Mesendoderm (in vitro differentiated cells): ENCODE data around the gene QSOX2.

Experiments used
- DNase-seq: peaks from one replicate; pipeline ENCODE4 v3.0.0; 2013
- H2AK5ac ChIP-seq: 2 replicates; pipeline ENCODE4 v1.6.1; 2013; ENCODE audit warnings: low read length, inconsistent platforms
- H2BK120ac ChIP-seq: 2 replicates; pipeline ENCODE4 v1.6.1; 2013; ENCODE audit warnings: low read depth, mild to moderate bottlenecking, low read length, moderate library complexity, mixed read lengths
- H2BK15ac ChIP-seq: replicated peaks from 2 replicates; pipeline ENCODE4 v1.6.1; 2013; ENCODE audit warnings: low read depth, mild to moderate bottlenecking, moderate library complexity
- H2BK5ac ChIP-seq: 2 replicates; pipeline ENCODE4 v1.6.1; 2013; ENCODE audit warnings: low read length, inconsistent platforms
- H3K18ac ChIP-seq: 2 replicates; pipeline ENCODE4 v1.6.1; 2013; ENCODE audit warnings: mild to moderate bottlenecking, low read length, mixed read lengths
- H3K23ac ChIP-seq: one replicate; pipeline ENCODE4 v1.6.1; 2013; ENCODE audit warnings: low read length
- H3K27ac ChIP-seq: 2 replicates; pipeline ENCODE4 v1.5.1; 2013; ENCODE audit warnings: low read depth, mild to moderate bottlenecking, inconsistent platforms, low read length, moderate library complexity
- H3K27me3 ChIP-seq: 2 replicates; pipeline ENCODE4 v1.6.1; 2013; ENCODE audit warnings: low read length, control low read depth, mild to moderate bottlenecking, inconsistent platforms; ENCODE audit not compliant: insufficient read depth, poor library complexity
- H3K36me3 ChIP-seq: 2 replicates; pipeline ENCODE4 v1.6.1; 2013; ENCODE audit warnings: low read length, inconsistent platforms; ENCODE audit not compliant: control insufficient read depth, insufficient read depth
- H3K4ac ChIP-seq: one replicate; pipeline ENCODE4 v1.6.1; 2013; ENCODE audit warnings: low read depth, mild to moderate bottlenecking, low read length, moderate library complexity
- H3K4me1 ChIP-seq: 2 replicates; pipeline ENCODE4 v1.6.1; 2013; ENCODE audit warnings: low read depth, low read length, inconsistent platforms; ENCODE audit not compliant: control insufficient read depth
- H3K4me2 ChIP-seq: 2 replicates; pipeline ENCODE4 v1.6.1; 2013; ENCODE audit warnings: low read length
- H3K4me3 ChIP-seq: 2 replicates; pipeline ENCODE4 v1.5.1; 2013; ENCODE audit warnings: mild to moderate bottlenecking, low read length
- H3K56ac ChIP-seq: one replicate; pipeline ENCODE4 v1.6.1; 2013; ENCODE audit warnings: low read length
- H3K79me1 ChIP-seq: 2 replicates; pipeline ENCODE4 v1.6.1; 2013; ENCODE audit warnings: low read length, inconsistent platforms
- H3K79me2 ChIP-seq: 2 replicates; pipeline ENCODE4 v1.6.1; 2013; ENCODE audit warnings: mild to moderate bottlenecking, low read length; ENCODE audit not compliant: control insufficient read depth, insufficient read depth
- H3K9ac ChIP-seq: 2 replicates; pipeline ENCODE4 v1.6.1; 2013; ENCODE audit warnings: low read length, inconsistent platforms
- H4K5ac ChIP-seq: one replicate; pipeline ENCODE4 v1.6.1; 2013; ENCODE audit warnings: low read length
- H4K8ac ChIP-seq: one replicate; pipeline ENCODE4 v1.6.1; 2013; ENCODE audit warnings: low read depth, mild to moderate bottlenecking, control low read depth, low read length, moderate library complexity
- WGBS: extraction: QIAGEN DNeasy Blood & Tissue Kit; methylation state at CpG from one replicate; pipeline ENCODE4 v1.1.7; 2013; ENCODE audit warnings: low lambda C conversion rate, missing lambda C conversion rate; ENCODE audit not compliant: insufficient coverage; ENCODE audit errors: extremely low coverage; 5-methylcytosine and 5-hydroxymethylcytosine counted together

Gene QSOX2

DNA sequence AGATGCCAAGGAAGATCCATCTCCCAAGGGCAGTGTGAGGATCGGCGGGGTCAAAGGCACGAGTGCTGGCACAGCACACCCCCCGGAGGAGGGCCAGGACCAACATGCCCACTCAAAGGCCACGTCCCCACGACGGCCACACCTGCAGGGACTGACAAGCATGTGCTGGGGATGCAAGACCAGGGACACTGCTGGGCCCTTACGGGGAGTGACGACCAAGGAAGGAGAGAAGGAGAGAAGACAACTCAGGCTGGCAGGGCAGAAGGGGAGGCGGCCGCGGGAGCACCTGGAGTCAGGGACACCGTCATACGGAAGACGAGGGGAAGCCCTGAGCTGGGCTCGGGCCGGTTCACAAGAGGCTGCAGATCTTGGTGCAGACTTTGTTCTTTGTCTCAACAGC, 10.4 kb downstream of the QSOX2 start:
- H3K4ac ChIP-seq = no peak overlapping the region
- H3K79me2 ChIP-seq = peaks cover 21% of the 10 kb centered on the region
- H3K18ac ChIP-seq = no peak overlapping the region
- H2BK5ac ChIP-seq = no peak overlapping the region
- H3K27me3 ChIP-seq = no peaks in the 10 kb centered on the region
- no peak overlapping the region for H3K4me3 ChIP-seq
- H3K23ac ChIP-seq = no peak overlapping the region
- H2BK120ac ChIP-seq = no peak overlapping the region
- H3K56ac ChIP-seq = no peak overlapping the region
- peaks cover 22% of the 10 kb centered on the region for H3K79me1 ChIP-seq
- H2AK5ac ChIP-seq = no peak overlapping the region
- no peak overlapping the region for H3K27ac ChIP-seq
- no peaks in the 10 kb centered on the region for H3K4me1 ChIP-seq
- no CpG with 5 or more reads among the region's 17 CpGs for WGBS
- H3K4me2 ChIP-seq = no peak overlapping the region
- DNase-seq = no peak
- H4K5ac ChIP-seq = no peak overlapping the region
- H4K8ac ChIP-seq = no peak overlapping the region
- H3K9ac ChIP-seq = no peak overlapping the region
- no peak overlapping the region for H2BK15ac ChIP-seq
- no peaks in the 10 kb centered on the region for H3K36me3 ChIP-seq

DNA sequence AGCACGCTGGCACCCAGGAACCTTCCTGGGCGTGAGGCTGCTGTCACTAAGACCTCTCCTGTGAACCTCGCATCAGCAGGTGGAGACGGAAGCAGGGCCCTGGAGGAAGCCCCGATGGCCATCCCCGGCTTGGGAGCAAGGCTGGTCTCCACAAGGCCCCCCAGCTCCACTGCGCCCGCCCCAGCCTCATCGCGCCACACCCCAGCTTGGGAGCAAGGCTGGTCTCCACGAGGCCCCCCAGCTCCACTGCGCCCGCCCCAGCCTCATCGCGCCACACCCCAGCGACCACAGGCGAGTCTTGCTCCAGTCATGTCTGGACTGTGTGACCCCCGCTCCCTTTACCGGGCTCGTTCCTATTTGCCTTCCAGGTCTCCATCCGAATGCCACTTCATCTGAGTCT, 11.0 kb downstream of the QSOX2 start:
- no peak overlapping the region for H2BK5ac ChIP-seq
- no peak overlapping the region for H4K5ac ChIP-seq
- no peak overlapping the region for H2BK15ac ChIP-seq
- no peak overlapping the region for H2AK5ac ChIP-seq
- H3K79me2 ChIP-seq = peaks cover 19% of the 10 kb centered on the region
- no CpG with 5 or more reads among the region's 21 CpGs for whole genome bisulfite sequencing
- no peak overlapping the region for H3K18ac ChIP-seq
- H3K4me1 ChIP-seq = no peaks in the 10 kb centered on the region
- H3K4me2 ChIP-seq = no peak overlapping the region
- no peak overlapping the region for H2BK120ac ChIP-seq
- H3K56ac ChIP-seq = no peak overlapping the region
- H3K27me3 ChIP-seq = no peaks in the 10 kb centered on the region
- no peak for DNase-seq
- H3K36me3 ChIP-seq = no peaks in the 10 kb centered on the region
- no peak overlapping the region for H3K4ac ChIP-seq
- peaks cover 21% of the 10 kb centered on the region for H3K79me1 ChIP-seq
- H3K27ac ChIP-seq = no peak overlapping the region
- no peak overlapping the region for H3K4me3 ChIP-seq
- no peak overlapping the region for H4K8ac ChIP-seq
- H3K9ac ChIP-seq = no peak overlapping the region
- no peak overlapping the region for H3K23ac ChIP-seq

DNA sequence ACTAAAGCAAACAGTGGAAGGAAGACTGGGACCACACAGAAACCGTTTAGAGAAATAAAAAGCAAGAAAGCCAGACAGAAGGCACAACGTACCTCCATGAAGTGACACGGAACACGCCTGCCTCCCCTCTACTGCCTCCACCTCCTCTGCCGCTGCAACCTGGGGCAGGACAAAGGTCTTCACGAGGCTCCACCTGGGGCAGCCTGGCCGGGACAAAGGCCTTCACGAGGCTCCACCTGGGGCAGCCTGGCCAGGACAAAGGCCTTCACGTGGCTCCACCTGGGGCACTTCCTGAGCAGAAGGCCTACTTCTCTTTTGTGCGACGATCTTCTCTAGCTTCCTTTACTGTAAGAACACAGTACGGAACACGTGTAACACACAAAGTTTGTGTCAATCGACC, 11.7 kb downstream of the QSOX2 start:
- no peak overlapping the region for H3K18ac ChIP-seq
- H3K4me3 ChIP-seq = no peak overlapping the region
- peaks cover 20% of the 10 kb centered on the region for H3K79me1 ChIP-seq
- no peaks in the 10 kb centered on the region for H3K36me3 ChIP-seq
- no peak overlapping the region for H2BK120ac ChIP-seq
- H3K4ac ChIP-seq = no peak overlapping the region
- no peaks in the 10 kb centered on the region for H3K27me3 ChIP-seq
- no peak overlapping the region for H4K8ac ChIP-seq
- H3K23ac ChIP-seq = no peak overlapping the region
- H2BK5ac ChIP-seq = no peak overlapping the region
- WGBS = no CpG with 5 or more reads among the region's 14 CpGs
- H4K5ac ChIP-seq = no peak overlapping the region
- no peak overlapping the region for H3K9ac ChIP-seq
- no peak overlapping the region for H2BK15ac ChIP-seq
- H3K56ac ChIP-seq = no peak overlapping the region
- no peak overlapping the region for H3K4me2 ChIP-seq
- peaks cover 15% of the 10 kb centered on the region for H3K79me2 ChIP-seq
- no peak overlapping the region for H3K27ac ChIP-seq
- no peak overlapping the region for H2AK5ac ChIP-seq
- no peak for DNase-seq
- H3K4me1 ChIP-seq = no peaks in the 10 kb centered on the region

DNA sequence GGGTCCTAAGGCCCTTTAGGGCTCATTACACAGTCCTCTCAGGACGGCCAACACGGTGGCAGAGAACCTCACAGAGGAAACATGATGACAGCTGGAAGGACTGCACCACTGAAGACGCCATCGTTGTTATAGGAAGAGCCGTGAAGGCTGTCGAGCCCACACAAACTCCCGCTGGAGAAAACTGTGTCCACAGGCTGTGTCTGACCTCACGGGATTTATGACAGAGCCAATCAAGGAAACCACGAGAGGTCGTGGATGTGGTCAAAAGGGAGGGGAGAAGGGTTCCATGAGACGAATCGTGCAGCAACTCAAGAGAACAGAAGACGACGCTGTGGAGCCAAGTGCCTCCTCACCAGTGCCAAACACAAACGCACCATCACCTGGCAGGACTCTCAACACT, 12.2 kb downstream of the QSOX2 start:
- H3K27ac ChIP-seq = no peak overlapping the region
- H2BK15ac ChIP-seq = no peak overlapping the region
- no peak overlapping the region for H3K4ac ChIP-seq
- H4K5ac ChIP-seq = no peak overlapping the region
- H3K79me2 ChIP-seq = peaks cover 11% of the 10 kb centered on the region
- H3K27me3 ChIP-seq = no peaks in the 10 kb centered on the region
- H3K4me1 ChIP-seq = no peaks in the 10 kb centered on the region
- H4K8ac ChIP-seq = no peak overlapping the region
- no CpG with 5 or more reads among the region's 15 CpGs for WGBS
- H2AK5ac ChIP-seq = no peak overlapping the region
- no peak overlapping the region for H3K23ac ChIP-seq
- peaks cover 20% of the 10 kb centered on the region for H3K79me1 ChIP-seq
- DNase-seq = no peak
- H3K9ac ChIP-seq = no peak overlapping the region
- H3K36me3 ChIP-seq = no peaks in the 10 kb centered on the region
- H3K4me2 ChIP-seq = no peak overlapping the region
- no peak overlapping the region for H2BK5ac ChIP-seq
- H3K4me3 ChIP-seq = no peak overlapping the region
- no peak overlapping the region for H3K56ac ChIP-seq
- no peak overlapping the region for H3K18ac ChIP-seq
- H2BK120ac ChIP-seq = no peak overlapping the region

DNA sequence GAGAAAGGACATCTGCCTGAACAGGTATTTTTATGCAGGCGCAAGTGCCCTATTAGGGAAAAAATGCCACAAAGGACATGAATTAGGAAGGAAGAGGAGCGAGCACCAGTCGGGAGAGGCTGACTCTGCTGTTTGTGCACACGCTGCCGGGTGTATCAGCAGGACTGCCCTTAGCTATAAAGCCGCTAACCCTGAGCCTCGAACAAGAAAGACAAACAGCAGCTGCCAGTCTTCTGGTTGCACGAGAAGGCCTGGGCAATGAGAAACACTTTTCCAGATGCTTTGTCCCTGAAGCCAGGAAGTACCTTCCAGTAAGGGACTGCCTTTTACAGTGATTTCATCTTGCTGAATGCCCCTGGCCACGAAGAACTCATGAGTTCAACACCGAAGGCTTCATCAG, 12.6 kb downstream of the QSOX2 start:
- Histone ChIP-seq H3K4ac (no peak overlapping the region), H3K79me2 (peaks cover 6% of the 10 kb centered on the region), H4K8ac (no peak overlapping the region), H2BK15ac (no peak overlapping the region), H3K36me3 (no peaks in the 10 kb centered on the region), H2BK5ac (no peak overlapping the region), H3K79me1 (peaks cover 17% of the 10 kb centered on the region), H3K27ac (no peak overlapping the region), H3K4me3 (no peak overlapping the region), H3K23ac (no peak overlapping the region), H3K9ac (no peak overlapping the region), H2AK5ac (no peak overlapping the region), H3K4me2 (no peak overlapping the region), H3K18ac (no peak overlapping the region), H3K4me1 (no peaks in the 10 kb centered on the region), H3K27me3 (no peaks in the 10 kb centered on the region), H3K56ac (no peak overlapping the region), H2BK120ac (no peak overlapping the region), H4K5ac (no peak overlapping the region)
- no CpG with 5 or more reads among the region's 10 CpGs for WGBS
- no peak for DNase-seq

DNA sequence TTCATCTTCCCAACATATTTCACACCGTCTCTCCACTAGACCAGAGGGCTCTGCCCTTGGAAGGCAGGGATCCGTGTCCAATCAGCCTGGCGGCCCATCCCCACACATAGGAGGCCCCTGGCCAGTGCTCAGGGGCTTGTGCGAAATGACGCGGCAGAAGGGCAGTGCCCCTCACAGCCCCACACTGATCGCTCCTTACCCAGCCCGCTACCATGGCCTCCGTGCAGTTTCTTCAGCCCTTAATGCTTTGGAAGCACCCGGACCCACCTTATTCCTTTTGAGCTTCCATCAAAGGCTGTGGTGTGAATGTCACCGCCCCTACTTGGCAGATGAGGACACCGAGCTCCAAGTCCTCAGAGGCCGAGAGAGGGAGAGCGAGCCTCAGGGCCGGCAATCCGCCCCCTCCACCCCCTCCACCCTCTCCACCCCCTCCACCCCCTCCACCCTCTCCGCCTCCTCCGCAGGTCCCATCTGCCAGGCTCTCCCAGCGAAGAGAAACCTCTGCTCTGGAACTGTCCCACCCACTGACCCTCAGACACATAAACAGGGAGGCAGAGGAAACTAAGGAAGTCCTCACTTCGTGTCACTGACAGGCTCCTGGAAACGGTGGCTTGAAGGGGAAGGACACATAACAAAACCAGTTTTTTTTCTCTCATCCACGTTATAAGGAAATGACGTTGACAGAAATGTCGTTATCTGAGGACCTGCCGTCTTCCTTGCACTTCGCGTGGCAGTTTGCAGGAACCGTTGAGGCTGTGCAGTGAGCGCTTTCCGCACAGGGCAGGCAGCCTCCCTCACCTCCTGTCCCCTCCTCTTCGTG, 13.9 kb downstream of the QSOX2 start:
- Histone ChIP-seq H2AK5ac (no peak overlapping the region), H2BK15ac (no peak overlapping the region), H3K4ac (no peak overlapping the region), H3K79me1 (peaks cover 18% of the 10 kb centered on the region), H2BK120ac (no peak overlapping the region), H4K5ac (no peak overlapping the region), H3K4me1 (no peaks in the 10 kb centered on the region), H3K27ac (no peak overlapping the region), H3K9ac (no peak overlapping the region), H3K4me3 (no peak overlapping the region), H3K56ac (no peak overlapping the region), H3K23ac (no peak overlapping the region), H2BK5ac (no peak overlapping the region), H4K8ac (no peak overlapping the region), H3K18ac (no peak overlapping the region), H3K79me2 (peaks cover 5% of the 10 kb centered on the region), H3K36me3 (no peaks in the 10 kb centered on the region), H3K4me2 (no peak overlapping the region), H3K27me3 (no peaks in the 10 kb centered on the region)
- WGBS = no CpG with 5 or more reads among the region's 31 CpGs
- DNase-seq = no peak
